Measurements from ENCODE around the gene CHM. TPM values are rescaled to one million over a fixed set of nuclear protein-coding genes. Genes with fewer than 3 reads are reported as not detected.

The CHM gene
- total and polyA plus RNA-seq, 11 donors: 5.0 to 21.3 (median 12.0) TPM

GRCh38 chrX:86033385-86033784 lies 14.0 kb downstream of the CHM start:
- Histone ChIP-seq H3K4me1 (peaks cover 0 to 18% (median 0%) of the 10 kb centered on the region in 12 donors), H3K36me3 (no peaks in the 10 kb centered on the region), H3K27me3 (no peaks in the 10 kb centered on the region), H3K27ac (no peak overlapping the region), H3K9me3 (no peaks in the 10 kb centered on the region), H3K4me3 (no peak overlapping the region)
- no peak for ATAC-seq
- TF ChIP-seq POLR2A (IDR thresholded peaks at IDR 0.05) (no peak), CTCF (IDR thresholded peaks at IDR 0.05) (no peak)
- DNase-seq: no peak
- intact Hi-C loops (cut with DNase I): no loop called here

- no peak for ATAC-seq
- peaks cover 0 to 18% (median 0%) of the 10 kb centered on the region in 12 donors for H3K4me1 ChIP-seq
- intact Hi-C loops (cut with DNase I): no loop called here
- peaks cover 0 to 20% (median 6%) of the 10 kb centered on the region in 9 donors for H3K36me3 ChIP-seq
- 30 to 66% (median 42%) methylated on average over 2 of the region's 2 CpGs for WGBS, 4 donors
- no peak overlapping the region for H3K27ac ChIP-seq
- no peaks in the 10 kb centered on the region for H3K9me3 ChIP-seq
- H3K27me3 ChIP-seq: no peaks in the 10 kb centered on the region
- no peak overlapping the region for H3K4me3 ChIP-seq
- no peak for DNase-seq
- TF ChIP-seq CTCF (IDR thresholded peaks at IDR 0.05) (no peak), POLR2A (IDR thresholded peaks at IDR 0.05) (no peak)
Measured at GRCh38 chrX:86028681-86029080, 18.7 kb downstream of the CHM start.

GRCh38 chrX:86023811-86024210 lies 23.5 kb downstream of the CHM start:
- Histone ChIP-seq H3K4me1 (peaks cover 0 to 6% (median 0%) of the 10 kb centered on the region in 12 donors), H3K27me3 (no peaks in the 10 kb centered on the region), H3K9me3 (no peaks in the 10 kb centered on the region), H3K4me3 (no peak overlapping the region), H3K27ac (no peak overlapping the region), H3K36me3 (peaks cover 0 to 20% (median 6%) of the 10 kb centered on the region in 9 donors)
- TF ChIP-seq CTCF (IDR thresholded peaks at IDR 0.05) (no peak), POLR2A (IDR thresholded peaks at IDR 0.05) (no peak)
- ATAC-seq (no peak), DNase-seq (no peak)
- intact Hi-C loops (cut with DNase I): no loop called here

GRCh38 chrX:86021652-86022289 lies 25.6 kb downstream of the CHM start:
- Histone ChIP-seq H3K27me3 (no peaks in the 10 kb centered on the region), H3K9me3 (no peaks in the 10 kb centered on the region), H3K27ac (no peak overlapping the region), H3K36me3 (peaks cover 0 to 20% (median 6%) of the 10 kb centered on the region in 9 donors), H3K4me3 (no peak overlapping the region), H3K4me1 (peaks cover 0 to 5% (median 0%) of the 10 kb centered on the region in 12 donors)
- intact Hi-C loops (cut with DNase I): no loop called here
- DNase-seq (no peak), ATAC-seq (no peak)
- TF ChIP-seq CTCF (IDR thresholded peaks at IDR 0.05) (no peak), POLR2A (IDR thresholded peaks at IDR 0.05) (no peak)
